ENCODE data around the gene ZSCAN5C. TPM values are rescaled to one million over a fixed set of nuclear protein-coding genes. Genes with fewer than 3 reads are reported as not detected.
"Not testable (repeated sequence)": the region's sequence is repeated elsewhere in the genome, so short reads cannot be mapped to it uniquely, and the experiment has no call there.

The ZSCAN5C gene
- polyA plus RNA-seq, 5 donors = not detected

DNA sequence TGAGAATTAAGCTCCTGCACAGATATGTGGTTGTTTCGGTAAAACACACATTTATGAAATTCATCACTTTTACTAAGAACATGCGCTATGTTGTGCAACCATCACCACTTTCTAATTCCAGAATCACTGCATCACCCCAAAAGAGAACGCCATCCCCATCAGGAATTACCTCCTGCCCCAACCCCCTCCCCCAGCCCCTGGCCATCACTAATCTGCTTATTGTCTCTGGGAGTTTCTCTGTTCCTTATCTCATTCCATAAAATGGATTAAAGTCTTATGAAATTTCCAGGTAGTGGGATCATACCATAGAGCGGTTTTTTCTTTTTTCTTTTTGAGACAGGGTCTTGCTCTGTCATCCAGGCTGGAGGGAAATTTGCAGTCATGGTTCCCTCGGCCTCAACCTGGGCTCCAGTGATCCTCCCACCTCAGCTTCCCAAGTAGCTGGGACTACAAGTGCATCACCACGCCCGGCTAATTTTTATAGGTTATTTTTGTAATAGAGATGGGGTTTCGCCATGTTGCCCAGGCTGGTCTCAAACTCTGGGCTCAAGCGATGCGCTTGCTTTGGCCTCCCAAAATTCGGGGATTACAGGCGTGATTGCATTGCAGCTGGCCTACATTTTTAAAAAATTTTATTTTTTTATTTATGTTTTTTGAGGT, 8.0 kb upstream of the ZSCAN5C start:
- DNase-seq = no peak

DNA sequence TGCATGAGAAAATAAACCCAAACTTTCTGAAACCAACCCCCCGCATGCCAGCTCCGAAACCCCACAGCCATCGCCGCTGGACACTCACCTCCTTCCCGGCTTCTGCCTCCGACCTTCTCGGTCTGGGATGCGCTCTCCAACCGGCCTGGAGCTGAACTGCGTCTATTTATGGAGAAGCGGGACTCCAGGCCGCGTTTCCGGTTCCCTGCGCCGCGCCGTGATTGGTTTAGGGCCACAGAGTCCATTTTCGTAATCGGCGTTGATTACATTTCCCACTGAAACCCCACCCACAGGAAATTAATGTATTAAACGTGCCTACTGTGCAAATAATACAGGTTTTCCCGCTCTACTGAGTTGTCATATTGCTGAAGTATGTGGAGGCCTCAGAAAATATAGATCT, 4.4 kb upstream of the ZSCAN5C start, which contains the start of gene ZSCAN5B:
Gene ZSCAN5B (minus strand): TSS at position 138 of the 400 bp plus-strand sequence. CDS start 4,731 bp downstream, outside the sequence.
- not testable (repeated sequence) for DNase-seq

DNA sequence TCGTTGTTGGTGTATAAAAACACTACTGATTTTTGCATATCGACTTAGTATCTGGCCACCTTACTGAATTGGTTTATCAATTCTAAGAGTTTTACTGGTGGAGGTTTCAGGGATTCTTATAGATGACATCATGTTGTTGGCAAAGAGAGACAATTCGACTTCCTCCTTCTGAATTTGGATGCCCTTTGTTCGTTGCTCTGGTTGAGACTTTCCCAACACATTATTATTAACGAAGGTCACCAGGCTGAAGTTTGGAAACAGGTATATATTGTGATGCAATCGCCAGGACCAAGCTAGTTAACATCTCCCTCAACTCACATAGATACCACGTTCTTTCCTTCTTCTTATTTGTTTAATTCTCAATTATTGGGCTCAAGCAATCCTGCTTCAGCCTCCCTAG, 2.4 kb upstream of the ZSCAN5C start:
- no peak for DNase-seq

DNA sequence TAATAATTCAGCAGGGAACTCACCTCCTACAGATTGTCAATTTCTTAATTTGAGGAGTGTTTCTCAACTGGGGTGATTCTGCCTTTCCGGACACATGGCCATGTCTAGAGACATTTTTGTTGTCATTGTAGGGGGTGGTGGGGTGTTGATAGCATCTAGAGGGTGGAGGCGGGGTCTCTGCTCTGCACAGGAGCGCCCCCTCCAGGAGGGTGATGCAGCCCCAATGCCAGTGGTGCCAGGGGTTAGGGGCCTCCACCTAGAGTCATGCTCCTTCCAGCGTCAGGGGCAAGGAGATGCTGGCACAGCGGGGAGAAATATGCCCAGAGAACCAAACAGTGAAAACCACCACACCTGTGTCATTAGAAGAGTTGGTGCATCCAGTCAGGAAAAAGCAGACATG, 5.5 kb downstream of the ZSCAN5C start:
- not testable (repeated sequence) for DNase-seq

DNA sequence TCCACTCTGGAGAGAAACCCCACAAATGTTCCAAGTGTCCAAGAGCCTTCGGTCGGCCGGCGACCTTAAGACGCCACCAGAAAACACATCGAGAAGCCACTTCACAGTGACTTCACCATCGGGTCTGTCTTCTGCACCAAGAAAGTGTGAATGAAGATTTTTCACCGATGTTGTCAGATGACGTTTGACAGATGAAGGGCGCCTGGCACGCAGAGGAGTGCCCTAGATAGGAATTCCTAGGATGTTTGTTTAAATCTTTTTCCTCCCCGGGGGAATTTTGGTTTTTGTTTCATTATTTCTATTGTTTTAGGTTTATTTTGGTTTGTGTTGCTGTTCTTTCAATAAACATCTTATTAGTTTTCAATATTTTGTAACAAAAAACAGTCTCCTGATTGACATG, 7.0 kb downstream of the ZSCAN5C start:
- DNase-seq = no peak

DNA sequence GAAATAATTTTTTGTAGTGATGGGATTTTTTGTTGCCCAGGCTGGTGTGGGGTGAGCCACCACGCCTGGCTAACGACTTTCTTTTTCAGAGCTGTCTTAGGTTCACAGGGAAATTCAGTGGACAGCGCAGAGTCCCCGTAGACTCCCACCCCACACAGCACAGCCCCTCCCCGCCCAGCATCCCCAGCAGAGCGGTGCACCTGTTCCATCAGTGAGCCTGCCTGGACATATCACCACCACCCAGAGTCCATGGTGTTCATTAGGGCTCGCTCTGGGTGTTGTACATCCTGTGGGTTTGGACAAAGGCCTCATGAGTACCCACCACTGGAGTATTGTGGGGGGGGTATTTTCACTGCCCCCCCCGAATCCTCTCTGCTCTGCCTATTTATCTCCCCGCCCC, 8.0 kb downstream of the ZSCAN5C start:
- not testable (repeated sequence) for DNase-seq

DNA sequence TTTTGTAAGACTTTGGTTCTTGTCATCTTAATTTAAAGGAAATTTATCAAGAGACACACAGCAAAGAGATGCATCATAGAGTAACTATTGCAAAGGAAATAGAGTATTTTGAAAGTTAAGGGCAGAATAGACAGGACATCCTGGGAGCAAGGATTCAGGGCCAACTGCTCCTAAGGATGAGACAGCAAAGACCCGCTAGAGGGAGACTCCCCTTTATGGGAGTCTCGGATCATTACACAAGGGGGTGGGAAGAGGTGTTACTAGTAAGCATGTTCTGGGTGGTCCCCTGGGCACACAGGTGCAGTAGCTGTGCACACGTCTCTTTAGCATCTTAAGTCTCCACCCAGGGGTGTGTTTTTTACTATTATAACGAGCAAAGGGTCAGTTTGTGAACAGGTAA, 9.6 kb downstream of the ZSCAN5C start:
- no peak for DNase-seq

DNA sequence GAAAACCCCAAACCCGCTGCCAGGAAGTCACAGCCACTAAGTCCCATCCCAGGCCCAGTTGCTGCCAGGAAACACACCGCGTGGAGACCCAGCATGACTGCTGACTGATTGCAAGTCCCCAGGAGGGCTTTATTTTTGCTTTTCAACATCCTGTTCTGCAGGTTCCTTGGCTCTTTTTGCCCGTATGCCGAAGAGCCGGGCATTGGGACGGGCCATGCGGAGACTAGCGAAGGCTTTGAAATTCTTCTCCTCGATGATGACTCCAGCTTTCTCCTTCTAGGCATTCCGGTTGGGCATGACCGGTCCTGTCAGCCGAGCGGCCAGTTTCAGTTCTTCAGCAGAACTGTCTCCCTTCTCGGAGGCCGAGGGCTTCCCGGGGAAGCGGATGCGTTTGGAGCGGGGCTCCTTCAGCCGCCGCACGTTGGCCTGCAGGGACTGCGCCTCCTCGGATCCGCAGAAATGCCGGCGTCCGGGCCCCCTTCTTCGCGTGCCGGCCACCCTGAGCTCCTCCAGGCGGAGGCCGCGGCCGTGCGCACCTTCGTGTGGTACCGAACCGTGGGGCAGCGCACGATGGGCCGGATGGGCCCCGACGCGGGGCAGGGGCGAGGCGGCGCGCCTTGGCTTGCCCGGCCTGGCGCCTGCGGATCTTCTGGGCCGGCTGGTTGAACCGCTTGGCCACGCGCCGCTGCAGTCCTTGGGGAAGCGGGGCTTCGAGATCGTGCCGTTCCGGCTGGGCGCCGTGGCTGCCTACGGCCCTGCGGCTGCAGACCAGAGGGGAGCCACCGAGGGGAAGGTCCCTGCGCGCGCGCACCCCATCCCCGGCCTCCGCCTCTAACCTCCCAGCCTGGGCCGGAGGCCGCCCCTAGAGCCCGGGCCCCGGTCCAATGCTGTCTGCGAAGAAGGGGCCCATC, 15.2 kb downstream of the ZSCAN5C start:
- DNase-seq = peak; percentile 11 to 17

DNA sequence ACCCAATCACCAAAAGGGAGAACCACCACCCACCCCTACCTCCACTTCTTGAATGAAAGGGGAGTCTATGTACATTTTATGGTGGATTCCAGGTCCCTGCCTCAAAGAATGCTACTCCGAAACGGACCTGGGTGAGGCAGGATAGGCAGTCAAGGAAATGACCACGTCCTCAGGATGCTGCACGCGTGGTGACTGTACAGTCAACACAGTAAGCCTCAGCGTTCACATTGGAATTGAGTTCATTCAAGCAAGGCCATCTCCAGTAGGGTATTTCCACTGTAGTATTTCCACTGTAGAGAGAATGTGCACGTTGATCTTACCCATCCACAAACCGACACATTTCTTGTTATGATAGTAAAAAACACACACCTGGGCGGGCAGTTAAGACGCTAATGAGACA, 16.9 kb downstream of the ZSCAN5C start:
- no peak for DNase-seq

DNA sequence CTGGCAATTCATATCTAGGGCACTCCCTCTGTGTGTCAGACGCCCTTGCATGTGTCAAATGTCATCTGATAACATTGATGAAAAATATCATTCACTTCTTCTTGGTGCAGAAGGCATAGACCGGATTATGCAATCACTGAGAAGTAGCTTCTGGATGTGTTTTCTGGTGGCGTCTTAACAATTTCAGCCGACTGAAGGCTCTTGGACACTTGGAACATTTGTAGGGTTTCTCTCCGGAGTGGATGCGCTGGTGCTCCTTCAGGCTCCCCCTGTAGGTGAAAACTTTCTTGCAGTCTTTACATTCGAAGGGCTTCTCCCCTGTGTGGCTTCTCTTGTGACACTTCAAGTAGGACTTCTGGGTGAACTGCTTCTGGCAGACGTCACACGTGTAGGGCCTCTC, 19.4 kb downstream of the ZSCAN5C start:
- DNase-seq = peak in 1 of 2 donors; percentile 2

DNA sequence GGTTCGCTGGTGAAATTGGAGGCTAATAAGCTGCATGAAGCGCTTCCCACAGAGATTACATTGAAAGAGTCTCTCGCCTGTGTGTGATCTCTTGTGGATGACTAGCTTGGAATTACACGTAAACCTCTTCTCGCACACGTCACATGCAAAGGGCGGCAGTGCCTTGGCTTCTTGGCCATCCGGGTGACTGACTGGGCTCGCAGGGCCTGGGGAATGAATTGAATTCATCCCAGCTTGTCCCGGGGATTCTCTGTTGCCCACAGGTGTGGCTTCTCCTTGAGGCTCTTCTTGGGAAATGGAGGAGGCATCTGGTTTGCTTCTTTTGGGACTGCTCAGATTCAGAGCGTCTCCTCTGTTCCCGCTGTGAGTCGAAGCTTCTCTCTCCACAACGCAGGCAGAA, 19.8 kb downstream of the ZSCAN5C start:
- no peak for DNase-seq

DNA sequence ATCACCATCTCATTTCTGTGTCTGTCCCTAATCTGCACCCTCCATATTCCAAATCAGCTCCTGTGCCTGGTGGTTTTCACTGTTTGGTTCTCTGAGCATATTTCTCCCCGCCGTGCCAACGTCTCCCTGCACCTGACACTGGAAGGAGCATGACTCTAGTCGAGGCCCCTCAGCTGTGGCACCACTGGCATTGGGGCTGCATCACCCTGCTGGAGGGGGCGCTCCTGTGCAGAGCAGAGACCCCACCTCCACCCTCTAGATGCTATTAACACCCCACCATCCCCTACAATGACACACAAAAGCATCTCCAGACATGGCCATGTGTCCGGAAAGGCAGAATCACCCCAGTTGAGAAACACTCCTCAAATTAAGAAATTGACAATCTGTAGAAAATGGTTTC, 20.8 kb downstream of the ZSCAN5C start:
- DNase-seq = no peak

DNA sequence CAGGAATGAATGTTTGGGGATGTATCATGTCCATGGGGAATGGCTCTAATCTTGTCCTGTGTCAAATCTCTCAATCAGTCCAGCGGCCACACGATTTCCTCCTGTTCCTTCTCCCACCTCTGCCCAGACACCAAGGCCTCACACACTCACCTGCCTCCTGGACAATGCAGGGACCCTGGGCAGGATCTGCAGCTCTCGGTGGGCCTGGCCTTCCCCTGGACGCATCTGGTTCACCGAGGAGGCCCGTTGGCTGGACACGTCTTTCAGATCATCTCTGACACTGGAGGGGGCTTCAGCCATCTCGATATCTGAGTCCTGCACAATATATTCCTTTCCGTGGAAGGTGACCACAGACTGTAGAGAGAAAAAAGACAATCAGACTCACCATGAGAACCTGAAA, 21.4 kb downstream of the ZSCAN5C start:
- DNase-seq = no peak

DNA sequence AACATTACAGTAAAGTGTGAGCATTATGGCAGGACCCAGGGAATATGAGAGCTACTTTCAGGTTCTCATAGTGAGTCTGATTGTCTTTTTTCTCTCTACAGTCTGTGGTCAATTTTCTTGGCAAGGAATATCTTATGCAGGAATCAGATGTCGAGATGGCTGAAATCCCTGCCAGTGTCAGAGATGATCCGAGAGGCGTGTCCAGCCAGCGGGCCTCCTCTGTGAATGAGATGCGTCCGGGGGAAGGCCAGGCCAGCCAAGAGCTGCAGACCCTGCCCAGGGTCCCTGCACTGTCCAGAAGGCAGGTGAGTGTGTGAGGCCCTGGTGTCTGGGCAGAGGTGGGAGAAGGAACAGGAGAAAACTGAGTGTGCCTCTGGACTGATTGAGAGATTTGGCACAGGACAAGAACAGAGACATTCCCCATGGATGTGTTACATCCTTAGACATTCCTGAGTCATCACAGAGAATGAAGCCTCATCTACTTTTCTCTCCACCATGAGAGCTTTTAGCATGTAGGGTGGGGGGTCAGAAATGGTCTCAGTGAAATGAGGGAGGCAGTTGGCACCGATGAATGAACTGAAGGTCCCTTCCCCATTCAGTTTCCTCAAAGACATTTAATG, 43.2 kb downstream of the ZSCAN5C start:
- no peak for DNase-seq

DNA sequence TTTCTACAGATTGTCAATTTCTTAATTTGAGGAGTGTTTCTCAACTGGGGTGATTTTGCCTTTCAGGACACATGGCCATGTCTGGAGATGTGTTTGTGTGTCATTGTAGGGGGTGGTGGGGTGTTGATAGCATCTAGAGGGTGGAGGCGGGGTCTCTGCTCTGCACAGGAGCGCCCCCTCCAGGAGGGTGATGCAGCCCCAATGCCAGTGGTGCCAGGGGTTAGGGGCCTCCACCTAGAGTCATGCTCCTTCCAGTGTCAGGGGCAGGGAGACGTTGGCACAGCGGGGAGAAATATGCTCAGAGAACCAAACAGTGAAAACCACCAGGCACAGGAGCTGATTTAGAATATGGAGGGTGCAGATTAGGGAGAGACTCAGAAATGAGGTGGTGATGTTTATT, 43.7 kb downstream of the ZSCAN5C start:
- not testable (repeated sequence) for DNase-seq

DNA sequence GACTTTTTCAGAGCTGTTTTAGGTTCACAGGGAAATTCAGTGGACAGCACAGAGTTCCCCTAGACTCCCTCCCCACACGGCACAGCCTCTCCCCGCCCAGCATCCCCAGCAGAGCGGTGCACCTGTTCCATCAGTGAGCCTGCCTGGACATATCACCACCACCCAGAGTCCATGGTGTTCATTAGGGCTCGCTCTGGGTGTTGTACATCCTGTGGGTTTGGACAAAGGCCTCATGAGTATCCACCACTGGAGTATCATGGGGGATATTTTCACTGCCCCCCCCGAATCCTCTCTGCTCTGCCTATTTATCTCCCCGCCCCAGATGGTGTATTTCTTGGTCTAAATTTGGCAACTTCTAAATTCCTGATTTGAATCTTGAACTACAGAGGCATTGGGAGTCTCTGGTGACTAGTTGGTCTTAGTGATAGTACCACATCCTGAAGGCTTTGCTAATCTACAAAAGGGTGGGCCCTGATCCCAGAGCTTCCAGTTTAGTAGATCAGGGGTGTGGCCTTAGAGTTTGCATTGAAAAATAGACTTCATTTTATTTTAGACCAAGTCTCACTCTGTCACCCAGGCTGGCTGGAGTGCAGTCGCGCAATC, 46.8 kb downstream of the ZSCAN5C start:
- not testable (repeated sequence) for DNase-seq

DNA sequence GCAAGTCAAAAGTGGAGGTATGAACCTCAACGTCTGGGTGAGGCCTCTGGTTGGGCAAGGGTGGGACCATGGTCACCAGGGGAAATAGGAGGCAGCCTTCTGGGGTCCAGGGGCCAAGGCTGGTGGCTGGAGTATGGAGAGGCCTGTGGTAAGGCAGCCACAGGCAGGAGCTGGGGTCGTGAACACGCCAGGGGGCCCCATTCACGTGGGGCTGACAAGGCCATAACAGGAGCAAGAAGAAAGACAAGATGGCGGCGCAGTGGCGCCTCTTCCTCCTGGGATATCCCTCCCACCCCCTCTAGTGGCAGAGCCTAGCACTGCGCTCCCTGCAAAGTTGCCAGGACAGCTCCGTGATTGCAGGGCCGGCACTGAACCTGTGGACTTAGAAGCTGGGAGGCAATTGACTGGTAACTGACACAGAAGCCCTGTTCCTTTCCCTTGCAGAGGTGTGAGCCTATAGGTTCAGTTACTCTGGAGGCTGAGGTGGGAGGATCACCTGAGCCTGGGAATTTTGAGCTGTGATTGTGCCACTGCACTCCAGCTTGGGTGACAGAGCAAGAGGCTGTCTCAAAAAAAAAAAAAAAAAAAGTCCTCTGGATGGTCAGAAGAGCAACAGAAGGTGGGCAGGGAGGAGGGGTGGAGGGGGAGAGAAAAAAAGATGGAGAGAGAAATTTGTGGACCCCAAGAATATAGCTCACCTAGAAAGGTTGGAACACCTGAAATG, 50.8 kb downstream of the ZSCAN5C start:
- DNase-seq = peak; percentile 23 to 29

DNA sequence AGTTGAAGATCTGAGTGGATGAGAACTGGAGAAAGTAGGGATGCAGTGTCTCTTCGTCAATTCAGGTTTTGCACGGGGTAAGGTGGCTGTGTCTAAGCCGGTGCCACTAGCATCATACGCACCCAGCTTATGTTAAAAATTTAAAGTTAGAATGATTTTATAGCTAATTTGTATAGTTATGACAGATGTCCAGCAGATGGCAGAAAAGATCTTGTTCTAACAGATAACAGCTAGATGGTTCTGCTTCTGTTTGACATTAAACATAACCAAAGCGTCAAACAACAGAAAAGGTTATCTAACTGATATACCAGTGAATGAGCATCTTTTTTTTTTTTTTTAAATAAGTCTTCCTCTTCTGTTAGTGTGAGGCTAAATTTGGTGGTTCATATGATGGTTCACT, 51.7 kb downstream of the ZSCAN5C start:
- DNase-seq = peak; percentile 30 to 41

DNA sequence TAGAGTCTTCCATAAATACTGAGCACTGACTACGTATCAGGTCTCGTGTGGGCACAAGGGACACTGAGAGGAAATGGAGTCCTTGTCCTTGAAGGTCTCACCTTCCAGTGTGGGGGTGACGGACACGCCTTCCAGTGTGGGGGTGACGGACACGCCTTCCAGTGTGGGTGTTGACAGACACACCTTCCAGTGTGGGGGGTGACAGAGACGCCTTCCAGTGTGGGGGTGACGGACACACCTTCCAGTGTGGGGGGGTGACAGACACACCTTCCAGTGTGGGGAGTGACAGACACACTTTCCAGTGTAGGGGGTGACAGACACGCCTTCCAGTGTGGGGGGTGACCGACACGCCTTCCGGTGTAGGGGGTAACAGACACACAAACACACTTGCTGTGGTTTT, 56.2 kb downstream of the ZSCAN5C start:
- no peak for DNase-seq
